HUES6 (cell line): Measurements from ENCODE around the gene STK25.

ENCODE experiments used
- H3K27ac ChIP-seq: 2 replicates; pipeline ENCODE4 v1.7.0; 2013; ENCODE audit warnings: low read depth, mild to moderate bottlenecking, low read length, inconsistent platforms
- H3K27me3 ChIP-seq: 2 replicates; pipeline ENCODE4 v1.6.1; 2013; ENCODE audit warnings: low read length; ENCODE audit not compliant: control insufficient read depth, insufficient read depth
- H3K36me3 ChIP-seq: 2 replicates; pipeline ENCODE4 v1.6.1; 2013; ENCODE audit warnings: low read length; ENCODE audit not compliant: control insufficient read depth, insufficient read depth
- H3K4me1 ChIP-seq: 2 replicates; pipeline ENCODE4 v1.6.1; 2013; ENCODE audit warnings: low read length; ENCODE audit not compliant: control insufficient read depth, insufficient read depth
- H3K4me3 ChIP-seq: 2 replicates; pipeline ENCODE4 v1.5.1; 2013; ENCODE audit warnings: low read depth, low read length
- H3K9ac ChIP-seq: one replicate; pipeline ENCODE4 v1.6.1; 2013; ENCODE audit warnings: mild to moderate bottlenecking, low read length
- H3K9me3 ChIP-seq: 2 replicates; pipeline ENCODE4 v1.6.1; 2013; ENCODE audit warnings: low read depth, low read length; ENCODE audit not compliant: control insufficient read depth, insufficient read depth

Gene STK25

DNA sequence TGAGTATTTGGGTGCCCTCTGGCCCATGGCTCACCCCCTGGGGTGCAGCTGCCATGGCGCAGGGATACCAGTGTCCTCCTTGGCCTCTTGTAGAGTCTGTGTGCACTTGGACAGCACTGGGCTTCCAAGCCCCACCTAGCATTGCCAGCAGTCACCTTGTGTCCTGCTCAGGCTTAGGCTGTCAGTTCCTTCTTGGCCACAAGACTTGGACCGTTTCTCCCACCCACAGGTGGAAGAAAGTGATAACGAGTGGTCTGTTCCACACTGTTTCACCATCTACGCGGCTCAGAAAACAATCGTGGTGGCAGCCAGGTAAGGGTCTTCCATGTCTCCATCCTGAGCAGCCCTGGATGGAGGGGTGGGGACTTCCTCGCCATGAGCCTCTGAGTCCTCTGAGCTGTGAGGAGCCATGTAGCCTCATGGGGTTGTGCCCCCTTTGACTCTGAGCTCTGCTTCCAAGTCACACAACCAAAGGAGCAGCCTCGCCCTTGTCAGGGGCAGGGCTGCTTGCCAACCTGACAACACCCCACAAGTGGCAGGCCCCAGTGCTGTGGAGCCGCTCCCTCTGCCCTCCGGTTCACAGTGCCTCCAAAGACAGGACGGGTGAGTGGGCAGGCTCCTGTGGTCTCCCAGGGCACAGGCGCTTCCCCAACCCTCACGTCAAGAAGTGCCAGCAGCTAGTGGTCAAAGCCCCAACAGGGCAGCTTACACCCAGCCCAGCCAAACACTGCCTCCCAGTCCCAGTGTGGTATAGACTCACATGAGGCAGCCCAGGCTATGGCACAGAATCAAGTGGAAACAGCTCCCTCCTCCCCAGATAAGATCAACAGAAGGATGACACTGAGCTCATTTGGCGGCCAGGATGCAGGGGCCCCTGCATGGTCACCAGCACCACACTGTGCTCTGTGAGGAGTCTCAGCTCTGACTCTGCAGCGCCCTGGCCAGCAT is 18.4 kb downstream of the STK25 start:
- no peak overlapping the region for H3K27ac ChIP-seq
- H3K9me3 ChIP-seq = no peaks in the 10 kb centered on the region
- no peak overlapping the region for H3K9ac ChIP-seq
- H3K4me1 ChIP-seq = no peaks in the 10 kb centered on the region
- peaks cover 26% of the 10 kb centered on the region for H3K36me3 ChIP-seq
- H3K4me3 ChIP-seq = no peak overlapping the region
- H3K27me3 ChIP-seq = no peaks in the 10 kb centered on the region

- no peak overlapping the region for H3K27ac ChIP-seq
- no peaks in the 10 kb centered on the region for H3K4me1 ChIP-seq
- H3K9ac ChIP-seq = no peak overlapping the region
- no peaks in the 10 kb centered on the region for H3K9me3 ChIP-seq
- no peaks in the 10 kb centered on the region for H3K27me3 ChIP-seq
- no peak overlapping the region for H3K4me3 ChIP-seq
- H3K36me3 ChIP-seq = peaks cover 17% of the 10 kb centered on the region
Observed at GRCh38 chr2:241489088-241489487, 19.3 kb downstream of the STK25 start.

GRCh38 chr2:241485172-241485911 is 23.0 kb downstream of the STK25 start:
- H3K36me3 ChIP-seq = no peaks in the 10 kb centered on the region
- no peak overlapping the region for H3K9ac ChIP-seq
- no peaks in the 10 kb centered on the region for H3K27me3 ChIP-seq
- H3K9me3 ChIP-seq = no peaks in the 10 kb centered on the region
- H3K4me1 ChIP-seq = no peaks in the 10 kb centered on the region
- no peak overlapping the region for H3K27ac ChIP-seq
- H3K4me3 ChIP-seq = no peak overlapping the region

GRCh38 chr2:241483305-241483704 is 25.1 kb downstream of the STK25 start:
- H3K9me3 ChIP-seq = no peaks in the 10 kb centered on the region
- no peaks in the 10 kb centered on the region for H3K27me3 ChIP-seq
- no peak overlapping the region for H3K9ac ChIP-seq
- H3K27ac ChIP-seq = no peak overlapping the region
- H3K4me3 ChIP-seq = no peak overlapping the region
- H3K4me1 ChIP-seq = no peaks in the 10 kb centered on the region
- peaks cover 4% of the 10 kb centered on the region; the same call in 1 of the 2 replicates for H3K36me3 ChIP-seq

DNA sequence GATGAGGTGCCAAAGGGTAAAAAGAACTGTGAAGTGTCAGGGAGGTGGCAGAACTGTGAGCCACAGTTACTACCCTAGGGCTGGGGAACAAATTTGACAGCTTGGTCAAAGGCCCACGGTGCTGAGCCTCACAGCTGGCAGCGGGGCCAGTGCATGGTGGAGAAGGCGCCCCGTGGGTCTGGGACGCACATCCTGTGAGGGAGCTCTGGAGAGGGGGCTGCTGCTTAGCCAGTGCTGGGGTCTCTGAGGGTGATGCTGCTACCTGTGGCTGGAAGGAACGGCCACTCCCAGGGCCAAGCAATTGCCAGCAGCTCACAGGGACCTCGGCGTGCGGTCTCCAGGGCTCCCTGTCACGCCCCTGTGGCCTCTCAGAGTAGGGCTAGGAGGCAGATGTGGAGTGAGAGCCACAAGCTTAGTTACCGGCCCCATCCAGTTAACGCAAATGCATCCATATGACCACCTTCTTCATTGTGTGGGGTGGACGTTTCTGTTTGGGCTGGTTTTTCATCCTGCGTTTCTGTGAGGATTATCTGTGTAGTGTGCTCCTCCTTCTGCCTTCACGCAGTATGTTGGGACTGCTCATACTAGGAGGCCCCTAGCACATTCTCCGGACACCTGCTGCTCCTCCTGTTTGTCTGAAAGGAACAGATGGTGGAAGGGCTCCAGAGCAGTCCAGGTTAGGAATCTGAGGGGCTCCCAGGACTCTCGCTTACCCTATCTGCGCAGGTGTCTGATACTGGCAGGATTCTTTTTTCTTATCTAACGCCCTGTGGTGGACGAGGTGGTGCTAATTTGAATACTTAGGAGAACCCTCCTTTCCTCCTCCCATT is 26.0 kb downstream of the STK25 start:
- H3K27ac ChIP-seq = no peak overlapping the region
- H3K27me3 ChIP-seq = no peaks in the 10 kb centered on the region
- no peak overlapping the region for H3K9ac ChIP-seq
- no peaks in the 10 kb centered on the region for H3K9me3 ChIP-seq
- H3K4me3 ChIP-seq = no peak overlapping the region
- peaks cover 4% of the 10 kb centered on the region; the same call in 1 of the 2 replicates for H3K36me3 ChIP-seq
- no peaks in the 10 kb centered on the region for H3K4me1 ChIP-seq

DNA sequence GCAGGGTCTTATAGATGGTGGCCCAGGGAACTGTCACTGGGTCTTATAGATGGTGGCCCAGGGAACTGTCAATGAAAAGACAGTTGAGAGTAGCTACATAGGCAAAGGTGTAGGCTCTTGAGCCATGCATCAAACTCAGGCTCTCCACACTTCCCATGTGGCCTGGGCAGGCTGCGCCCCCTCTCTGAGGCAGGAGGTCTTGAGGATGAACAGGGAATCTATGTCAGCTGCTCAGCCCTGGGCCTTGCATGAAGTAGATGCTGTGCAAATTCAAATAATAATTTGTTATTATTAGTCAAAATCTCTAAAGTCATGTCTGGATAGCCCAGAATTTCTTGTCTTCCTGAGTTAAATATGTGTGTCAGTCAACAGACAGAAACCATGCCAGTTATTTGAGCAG is 26.7 kb downstream of the STK25 start:
- no peaks in the 10 kb centered on the region for H3K9me3 ChIP-seq
- H3K27me3 ChIP-seq = no peaks in the 10 kb centered on the region
- H3K4me1 ChIP-seq = no peaks in the 10 kb centered on the region
- peaks cover 4% of the 10 kb centered on the region; the same call in 1 of the 2 replicates for H3K36me3 ChIP-seq
- no peak overlapping the region for H3K4me3 ChIP-seq
- H3K9ac ChIP-seq = no peak overlapping the region
- H3K27ac ChIP-seq = no peak overlapping the region

DNA sequence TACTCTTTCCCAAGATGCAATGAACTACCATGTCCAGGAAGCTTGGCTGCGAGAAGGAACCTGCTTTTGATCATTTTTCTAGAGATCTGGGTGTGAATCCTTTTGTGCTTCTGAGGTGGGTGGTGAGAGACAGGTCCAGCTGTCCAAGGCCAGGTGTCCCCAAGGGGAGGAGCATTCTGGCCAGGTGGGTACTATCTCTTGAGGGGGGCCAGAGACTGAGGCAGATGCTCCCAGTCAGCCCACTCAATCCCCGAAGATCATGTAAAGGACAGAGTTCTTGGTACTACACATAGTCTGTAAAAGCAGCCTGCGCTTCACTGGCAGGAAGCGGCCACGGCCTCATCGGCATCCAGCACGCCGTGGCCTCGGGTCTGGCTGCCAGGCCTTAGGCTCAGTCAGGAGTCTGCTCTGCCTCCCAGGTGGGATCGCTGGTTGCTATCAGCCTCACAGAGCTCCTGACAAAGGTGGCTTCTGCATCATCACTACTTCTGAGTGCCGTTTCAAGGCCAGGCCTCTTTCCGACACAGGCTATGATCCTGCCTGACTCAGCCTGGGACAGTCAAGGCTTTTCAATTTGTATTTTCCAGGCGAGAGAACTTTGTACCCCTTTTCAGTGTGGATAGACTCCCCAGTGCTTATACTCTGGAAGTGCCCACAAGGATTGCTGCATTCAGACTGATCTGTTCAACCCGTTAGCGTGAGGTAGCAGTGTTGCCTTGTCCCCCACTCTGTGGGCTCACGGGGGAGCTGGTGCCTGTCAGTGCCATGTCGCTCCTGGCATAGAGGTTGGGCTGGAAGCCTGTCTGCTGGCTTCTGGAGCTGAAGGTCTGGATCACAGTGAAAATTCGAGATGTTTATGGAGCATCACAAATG is 29.1 kb downstream of the STK25 start:
- Histone ChIP-seq H3K9ac (no peak overlapping the region), H3K4me3 (no peak overlapping the region), H3K27me3 (no peaks in the 10 kb centered on the region), H3K36me3 (peaks cover 4% of the 10 kb centered on the region; the same call in 1 of the 2 replicates), H3K9me3 (no peaks in the 10 kb centered on the region), H3K27ac (no peak overlapping the region), H3K4me1 (no peaks in the 10 kb centered on the region)

- H3K27me3 ChIP-seq = no peaks in the 10 kb centered on the region
- no peak overlapping the region for H3K4me3 ChIP-seq
- no peak overlapping the region for H3K9ac ChIP-seq
- H3K4me1 ChIP-seq = no peaks in the 10 kb centered on the region
- H3K36me3 ChIP-seq = peaks cover 4% of the 10 kb centered on the region; the same call in 1 of the 2 replicates
- H3K9me3 ChIP-seq = no peaks in the 10 kb centered on the region
- H3K27ac ChIP-seq = no peak overlapping the region
Observed at GRCh38 chr2:241478166-241478565, 30.2 kb downstream of the STK25 start.

DNA sequence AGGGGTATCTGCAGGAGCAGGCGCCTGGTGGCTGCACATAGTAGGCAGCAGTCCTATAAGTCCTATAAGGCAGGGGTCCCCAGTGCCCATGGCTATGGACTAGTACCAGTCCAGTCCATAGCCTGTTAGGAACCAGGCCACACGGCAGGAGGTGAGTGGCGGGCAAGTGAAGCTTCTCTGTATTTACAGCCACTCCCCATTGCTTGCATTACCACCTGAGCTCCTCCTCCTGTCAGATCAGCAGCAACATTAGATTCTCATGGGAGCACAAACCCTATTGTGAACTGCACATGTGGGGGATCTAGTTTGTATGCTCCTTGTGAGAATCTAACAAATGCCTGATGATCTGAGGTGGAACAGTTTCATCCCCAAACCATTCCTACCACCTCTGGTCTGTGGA is 33.1 kb downstream of the STK25 start:
- Histone ChIP-seq H3K9me3 (no peaks in the 10 kb centered on the region), H3K27ac (no peak overlapping the region), H3K9ac (no peak overlapping the region), H3K27me3 (peaks cover 6% of the 10 kb centered on the region; the same call in 1 of the 2 replicates), H3K4me1 (no peaks in the 10 kb centered on the region), H3K36me3 (peaks cover 4% of the 10 kb centered on the region; the same call in 1 of the 2 replicates), H3K4me3 (no peak overlapping the region)

GRCh38 chr2:241473399-241473798 is 35.0 kb downstream of the STK25 start:
- H3K27me3 ChIP-seq = peaks cover 6% of the 10 kb centered on the region; the same call in 1 of the 2 replicates
- no peak overlapping the region for H3K27ac ChIP-seq
- no peak overlapping the region for H3K4me3 ChIP-seq
- H3K9ac ChIP-seq = no peak overlapping the region
- no peaks in the 10 kb centered on the region for H3K4me1 ChIP-seq
- no peaks in the 10 kb centered on the region for H3K36me3 ChIP-seq
- H3K9me3 ChIP-seq = no peaks in the 10 kb centered on the region
